ENCODE data around the gene CEP350. TPM values are rescaled to one million over a fixed set of nuclear protein-coding genes. Genes with fewer than 3 reads are reported as not detected.

Gene CEP350
- total RNA-seq, 1 donor from 2014 or later = 37.8 TPM

DNA sequence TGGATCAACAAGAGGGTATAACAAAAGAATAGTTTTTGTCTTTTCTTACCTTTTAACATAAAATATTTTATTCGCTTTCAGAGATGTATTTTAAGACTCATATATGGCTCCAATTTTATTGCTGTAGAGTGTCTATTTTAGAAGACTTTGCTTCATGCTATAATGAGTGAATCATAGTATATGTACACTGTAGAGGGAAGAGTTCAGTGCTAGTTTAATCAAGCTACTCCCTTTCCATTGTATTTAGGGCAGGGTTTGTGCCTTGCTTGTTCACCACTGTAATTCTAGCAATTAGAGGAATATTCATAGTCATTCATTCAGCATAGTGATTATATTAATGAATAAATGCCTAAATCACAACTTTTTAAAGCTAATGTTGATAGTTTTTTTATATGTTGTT lies 78.8 kb downstream of the CEP350 start:
- no peaks in the 10 kb centered on the region for H3K9me3 ChIP-seq
- no peak overlapping the region for H3K4me3 ChIP-seq
- H3K4me1 ChIP-seq = no peaks in the 10 kb centered on the region
- peaks cover 38 to 46% of the 10 kb centered on the region in 2 donors for H3K36me3 ChIP-seq
- H3K27ac ChIP-seq = no peak overlapping the region
- TF ChIP-seq, protein P1, sequence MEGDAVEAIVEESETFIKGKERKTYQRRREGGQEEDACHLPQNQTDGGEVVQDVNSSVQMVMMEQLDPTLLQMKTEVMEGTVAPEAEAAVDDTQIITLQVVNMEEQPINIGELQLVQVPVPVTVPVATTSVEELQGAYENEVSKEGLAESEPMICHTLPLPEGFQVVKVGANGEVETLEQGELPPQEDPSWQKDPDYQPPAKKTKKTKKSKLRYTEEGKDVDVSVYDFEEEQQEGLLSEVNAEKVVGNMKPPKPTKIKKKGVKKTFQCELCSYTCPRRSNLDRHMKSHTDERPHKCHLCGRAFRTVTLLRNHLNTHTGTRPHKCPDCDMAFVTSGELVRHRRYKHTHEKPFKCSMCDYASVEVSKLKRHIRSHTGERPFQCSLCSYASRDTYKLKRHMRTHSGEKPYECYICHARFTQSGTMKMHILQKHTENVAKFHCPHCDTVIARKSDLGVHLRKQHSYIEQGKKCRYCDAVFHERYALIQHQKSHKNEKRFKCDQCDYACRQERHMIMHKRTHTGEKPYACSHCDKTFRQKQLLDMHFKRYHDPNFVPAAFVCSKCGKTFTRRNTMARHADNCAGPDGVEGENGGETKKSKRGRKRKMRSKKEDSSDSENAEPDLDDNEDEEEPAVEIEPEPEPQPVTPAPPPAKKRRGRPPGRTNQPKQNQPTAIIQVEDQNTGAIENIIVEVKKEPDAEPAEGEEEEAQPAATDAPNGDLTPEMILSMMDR (IDR thresholded peaks at IDR 0.05) = no peak
- DNase-seq (ENCODE audit: low spot score in 2 of 2) = no peak
- no peaks in the 10 kb centered on the region for H3K27me3 ChIP-seq
- intact Hi-C loops (cut with DNase I) = no loop called here

DNA sequence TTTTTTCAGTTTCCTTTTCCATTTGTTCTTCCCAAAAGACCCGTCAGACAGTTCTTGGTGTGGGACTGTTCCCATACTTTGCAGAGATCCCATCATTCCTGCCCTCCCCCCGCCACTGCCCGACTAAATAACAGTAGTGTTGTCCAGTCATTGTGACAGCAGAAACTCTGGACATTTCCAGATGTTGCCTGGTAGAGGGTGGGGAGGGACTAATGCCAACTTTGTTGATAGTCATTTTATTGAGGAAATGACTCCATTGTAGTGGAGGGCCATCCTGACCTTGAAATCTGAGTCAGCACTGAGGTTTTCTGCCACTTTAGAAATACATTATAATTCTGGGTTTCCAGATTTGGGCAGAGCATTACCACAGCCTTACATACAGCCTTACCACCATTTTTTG lies 85.4 kb downstream of the CEP350 start:
- Histone ChIP-seq H3K9me3 (no peaks in the 10 kb centered on the region), H3K4me1 (no peaks in the 10 kb centered on the region), H3K27ac (no peak overlapping the region), H3K36me3 (peaks cover 53 to 71% of the 10 kb centered on the region in 2 donors), H3K4me3 (no peak overlapping the region), H3K27me3 (no peaks in the 10 kb centered on the region)
- intact Hi-C loops (cut with DNase I) = no loop called here
- no peak for DNase-seq (ENCODE audit: low spot score in 2 of 2)
- TF ChIP-seq, protein P1 (IDR thresholded peaks at IDR 0.05) = no peak

DNA sequence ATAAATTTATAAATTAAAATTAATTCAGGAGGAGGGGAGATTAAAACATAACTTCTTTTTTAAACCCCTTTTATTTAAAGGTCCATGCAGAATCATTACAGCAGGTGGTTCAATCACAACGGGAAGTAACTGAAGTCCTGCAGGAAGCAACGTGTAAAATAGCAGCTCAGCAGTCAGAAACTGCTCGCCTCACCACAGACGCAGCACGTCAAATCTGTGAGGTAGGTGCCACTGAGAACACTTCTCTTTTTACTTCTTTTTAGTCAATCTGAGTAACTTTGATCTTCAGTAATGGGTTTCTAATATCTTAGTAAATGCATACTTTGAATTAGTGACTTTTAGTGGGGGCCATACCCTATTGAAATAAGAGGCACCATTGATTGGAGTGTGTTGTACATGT lies 87.0 kb downstream of the CEP350 start:
- no peak overlapping the region for H3K4me3 ChIP-seq
- no peaks in the 10 kb centered on the region for H3K4me1 ChIP-seq
- TF ChIP-seq, protein P1 (IDR thresholded peaks at IDR 0.05) = no peak
- H3K27ac ChIP-seq = no peak overlapping the region
- intact Hi-C loops (cut with DNase I) = no loop called here
- no peak for DNase-seq (ENCODE audit: low spot score in 2 of 2)
- peaks cover 56 to 74% of the 10 kb centered on the region in 2 donors for H3K36me3 ChIP-seq
- H3K27me3 ChIP-seq = no peaks in the 10 kb centered on the region
- H3K9me3 ChIP-seq = no peaks in the 10 kb centered on the region

DNA sequence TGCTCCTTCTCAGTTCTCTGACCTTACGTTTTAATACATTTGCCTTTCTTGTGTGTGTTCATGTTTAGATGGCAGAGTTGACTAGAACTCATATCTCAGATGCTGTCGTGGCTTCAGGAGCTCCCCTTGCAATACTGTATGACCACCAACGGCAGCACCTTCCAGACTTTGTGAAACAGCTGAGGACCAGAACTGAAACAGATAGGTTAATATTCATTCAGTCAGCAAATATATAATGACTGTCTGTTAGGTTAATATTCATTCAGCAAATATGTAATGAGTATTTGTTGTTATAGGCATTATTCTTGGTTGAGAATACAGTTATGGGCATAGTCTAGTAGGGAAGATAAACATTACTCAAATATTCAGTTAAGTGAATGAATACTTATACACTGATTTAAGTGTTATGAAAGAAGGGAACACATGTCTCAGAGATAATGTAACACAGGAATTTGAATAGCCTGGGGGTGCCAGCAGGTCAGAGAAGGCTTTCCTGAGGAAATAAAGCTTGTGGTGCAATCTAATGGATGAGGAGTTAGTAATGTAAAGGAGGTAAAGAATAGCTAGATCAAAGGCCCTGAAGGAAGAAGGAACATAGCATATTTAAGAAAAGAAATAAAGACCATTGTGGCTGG lies 88.5 kb downstream of the CEP350 start:
- Histone ChIP-seq H3K27me3 (no peaks in the 10 kb centered on the region), H3K4me3 (no peak overlapping the region), H3K36me3 (peaks cover 50 to 69% of the 10 kb centered on the region in 2 donors), H3K27ac (no peak overlapping the region), H3K9me3 (no peaks in the 10 kb centered on the region), H3K4me1 (no peaks in the 10 kb centered on the region)
- intact Hi-C loops (cut with DNase I) = no loop called here
- no peak for DNase-seq (ENCODE audit: low spot score in 2 of 2)
- TF ChIP-seq, protein P1 (IDR thresholded peaks at IDR 0.05) = no peak

DNA sequence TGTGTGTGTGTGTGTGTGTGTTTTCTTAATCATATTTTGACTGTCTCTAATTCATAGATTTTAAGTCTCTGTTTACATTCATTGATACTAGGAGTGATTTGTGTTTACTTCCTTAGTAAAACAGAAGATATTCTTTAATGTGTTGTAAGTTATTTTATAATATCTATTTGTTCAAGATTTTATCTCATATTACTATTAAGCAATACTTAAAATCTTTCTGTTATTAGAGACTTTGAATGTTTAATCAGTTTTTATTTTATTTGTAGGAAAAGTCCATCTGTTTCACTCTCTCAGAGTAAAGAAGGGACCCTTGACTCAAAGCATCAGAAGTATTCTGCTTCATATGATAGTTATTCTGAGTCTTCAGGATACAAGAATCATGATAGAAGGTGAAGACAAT lies 89.2 kb downstream of the CEP350 start:
- Histone ChIP-seq H3K9me3 (no peaks in the 10 kb centered on the region), H3K27me3 (no peaks in the 10 kb centered on the region), H3K4me3 (no peak overlapping the region), H3K36me3 (peaks cover 50 to 68% of the 10 kb centered on the region in 2 donors), H3K4me1 (no peaks in the 10 kb centered on the region), H3K27ac (no peak overlapping the region)
- TF ChIP-seq, protein P1 (IDR thresholded peaks at IDR 0.05) = no peak
- DNase-seq (ENCODE audit: low spot score in 2 of 2) = no peak
- intact Hi-C loops (cut with DNase I) = no loop called here

DNA sequence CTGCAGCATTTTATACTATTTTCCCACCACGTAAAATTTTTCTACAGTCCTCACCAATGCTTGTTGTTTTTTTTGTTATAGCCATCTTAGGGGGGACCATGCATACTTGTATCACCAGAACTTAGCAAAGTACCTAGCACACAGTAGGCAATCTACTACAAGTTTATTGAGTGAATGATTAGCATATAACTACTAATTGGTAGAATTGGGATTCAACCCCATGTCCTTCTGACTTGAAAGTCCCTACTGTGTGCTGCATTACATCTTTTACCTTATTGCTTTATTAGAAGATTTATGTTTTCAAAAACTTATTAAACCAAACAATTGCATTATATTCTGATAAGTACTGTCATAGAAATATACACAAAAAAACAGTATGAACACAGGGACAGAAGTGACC lies 92.1 kb downstream of the CEP350 start:
- intact Hi-C loops (cut with DNase I) = no loop called here
- TF ChIP-seq, protein P1 (IDR thresholded peaks at IDR 0.05) = no peak
- peaks cover 64 to 87% of the 10 kb centered on the region in 2 donors for H3K36me3 ChIP-seq
- H3K4me3 ChIP-seq = no peak overlapping the region
- no peaks in the 10 kb centered on the region for H3K4me1 ChIP-seq
- DNase-seq (ENCODE audit: low spot score in 2 of 2) = no peak
- H3K27me3 ChIP-seq = no peaks in the 10 kb centered on the region
- H3K9me3 ChIP-seq = no peaks in the 10 kb centered on the region
- H3K27ac ChIP-seq = no peak overlapping the region
